ENCODE measurements around the gene CACNA1C. TPM values are rescaled to one million over a fixed set of nuclear protein-coding genes. Genes with fewer than 3 reads are reported as not detected.

Gene CACNA1C
- total and polyA plus RNA-seq, 10 of the 15 experiments (the other 5 are each of a cell fraction or from before 2014, with no cell fraction given), result under 0.01 to 0.15 (median 0.09) TPM; not detected in 5

- TF ChIP-seq, protein P1, sequence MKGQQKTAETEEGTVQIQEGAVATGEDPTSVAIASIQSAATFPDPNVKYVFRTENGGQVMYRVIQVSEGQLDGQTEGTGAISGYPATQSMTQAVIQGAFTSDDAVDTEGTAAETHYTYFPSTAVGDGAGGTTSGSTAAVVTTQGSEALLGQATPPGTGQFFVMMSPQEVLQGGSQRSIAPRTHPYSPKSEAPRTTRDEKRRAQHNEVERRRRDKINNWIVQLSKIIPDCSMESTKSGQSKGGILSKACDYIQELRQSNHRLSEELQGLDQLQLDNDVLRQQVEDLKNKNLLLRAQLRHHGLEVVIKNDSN (IDR thresholded peaks at IDR 0.05; ENCODE audit: borderline replicate concordance, extremely low read length, insufficient read depth, low read depth, low read length), result no peak
- TF ChIP-seq SP1 (IDR thresholded peaks at IDR 0.05; ENCODE audit: low read depth, low read length), result no peak
Observed at GRCh38 chr12:2677142-2677880, 624.5 kb downstream of the CACNA1C start (continued).

DNA sequence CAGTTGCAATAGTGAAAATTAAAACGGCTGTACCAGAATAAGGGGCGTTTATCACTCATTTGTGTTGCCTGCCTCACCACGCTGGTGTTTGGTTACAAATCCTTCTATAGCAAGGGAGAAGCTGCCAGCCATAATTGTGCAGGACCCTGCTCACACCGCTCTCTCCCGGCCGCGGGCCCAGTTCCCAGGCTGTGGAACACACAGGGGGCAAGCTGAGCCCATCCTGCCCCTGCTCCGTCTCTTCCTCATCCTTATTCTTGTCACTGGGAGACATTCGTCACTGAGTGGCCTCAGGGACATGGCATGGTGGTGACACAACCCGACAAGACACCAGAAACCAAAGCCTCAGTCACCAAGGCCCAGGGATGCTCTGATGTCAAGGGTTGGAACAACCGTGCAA is 625.6 kb downstream of the CACNA1C start:
- Histone ChIP-seq H3K27me3 (replicated peaks in 1 of 2; ENCODE audit: control insufficient read depth in 2 of 2, insufficient read depth in 2 of 2, low read length in 1 of 2) (peaks cover 0 to 2% of the 10 kb centered on the region in 2 experiments; a peak in 2 of 4 replicates), H2AFZ (ENCODE audit: control insufficient read depth, low read depth, low read length) (no peak overlapping the region), H3K36me3 (ENCODE audit: control insufficient read depth in 2 of 2, insufficient read depth in 2 of 2, low read length in 1 of 2) (no peaks in the 10 kb centered on the region), H3K4me3 (no peak overlapping the region), H3K9me3 (replicated peaks; ENCODE audit: control insufficient read depth, insufficient read depth, low read length) (no peaks in the 10 kb centered on the region), H3K79me2 (ENCODE audit: control insufficient read depth, insufficient read depth, low read length) (no peaks in the 10 kb centered on the region), H3K27ac (ENCODE audit: control insufficient read depth, insufficient read depth) (no peak overlapping the region), H3K4me2 (ENCODE audit: control insufficient read depth, insufficient read depth) (no peak overlapping the region), H3K9ac (ENCODE audit: control insufficient read depth, insufficient read depth, low read length) (no peak overlapping the region), H3K4me1 (ENCODE audit: control insufficient read depth, insufficient read depth, low read length) (no peaks in the 10 kb centered on the region), H4K20me1 (ENCODE audit: control insufficient read depth, insufficient read depth) (no peaks in the 10 kb centered on the region)
- BruUV-seq (replicated peaks), result no TSS peak
- ATAC-seq (no peak), FAIRE-seq (no peak), DNase-seq (ENCODE audit: low read depth, low spot score) (no peak)
- TF ChIP-seq ZBTB4 (CRISPR knock-in tag; IDR thresholded peaks at IDR 0.05) (no peak), MEF2A (IDR thresholded peaks at IDR 0.05; ENCODE audit: insufficient read depth, low read depth, low read length) (no peak)
- TF ChIP-seq, protein P2, sequence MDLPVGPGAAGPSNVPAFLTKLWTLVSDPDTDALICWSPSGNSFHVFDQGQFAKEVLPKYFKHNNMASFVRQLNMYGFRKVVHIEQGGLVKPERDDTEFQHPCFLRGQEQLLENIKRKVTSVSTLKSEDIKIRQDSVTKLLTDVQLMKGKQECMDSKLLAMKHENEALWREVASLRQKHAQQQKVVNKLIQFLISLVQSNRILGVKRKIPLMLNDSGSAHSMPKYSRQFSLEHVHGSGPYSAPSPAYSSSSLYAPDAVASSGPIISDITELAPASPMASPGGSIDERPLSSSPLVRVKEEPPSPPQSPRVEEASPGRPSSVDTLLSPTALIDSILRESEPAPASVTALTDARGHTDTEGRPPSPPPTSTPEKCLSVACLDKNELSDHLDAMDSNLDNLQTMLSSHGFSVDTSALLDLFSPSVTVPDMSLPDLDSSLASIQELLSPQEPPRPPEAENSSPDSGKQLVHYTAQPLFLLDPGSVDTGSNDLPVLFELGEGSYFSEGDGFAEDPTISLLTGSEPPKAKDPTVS (IDR thresholded peaks at IDR 0.05; ENCODE audit: low read depth, low read length), result no peak
- in situ Hi-C loops (cut with MboI), result no loop called here
- ChIA-PET POLR2A (no interaction called here), CTCF (interaction anchor here (1.3 kb wide), 1 partner anchor 106 kb away, joined by 3 read pairs; no protein-coding TSS in a partner anchor), RAD21 (ENCODE audit: unreplicated experiment) (no interaction called here), SMC1A (ENCODE audit: uncharacterized antibody, unreplicated experiment) (no interaction called here)
- 51% methylated on average over 11 of the region's 11 CpGs for WGBS (ENCODE audit: insufficient coverage, insufficient replicate concordance, low lambda C conversion rate, missing lambda C conversion rate)
- intact Hi-C loops (cut with micrococcal nuclease; ENCODE audit: unreplicated experiment), result no loop called here

Data from GM12878 (cell line).